Fibroblast of skin of back (primary cell): ENCODE measurements around the gene GAK. TPM values are rescaled to one million over a fixed set of nuclear protein-coding genes. Genes with fewer than 3 reads are reported as not detected.
A peak's percentile ranks its signal among the peaks of the same experiment; 100 is the strongest.
"Not testable (repeated sequence)": the region's sequence is repeated elsewhere in the genome, so short reads cannot be mapped to it uniquely, and the experiment has no call there.

Experiments
- DNase-seq: peaks from one replicate; pipeline ENCODE4 v3.0.0-alpha.2; 2013
- polyA plus RNA-seq, 2 experiments: library from polyadenylated mRNA; unstranded; fragments of 120-200 nt; gene quantifications; one replicate each; pipeline ENCODE4 v1.2.1, GENCODE V29; 2013; ENCODE audit not compliant: insufficient read length in 2 of 2

The GAK gene
- polyA plus RNA-seq (2013, experiment 1 of 2; ENCODE audit: insufficient read length), result 47.6 TPM
- 40.6 TPM for polyA plus RNA-seq (2013, experiment 2 of 2; ENCODE audit: insufficient read length)

- peak; percentile 94 for DNase-seq
Measured at GRCh38 chr4:931960-932712, at the start of gene GAK, which contains the start of gene TMEM175. Gene GAK, minus strand, starts transcription at chr4:932316. Its CDS starts 129 bp downstream, at chr4:932187. Gene TMEM175, plus strand, starts transcription at chr4:932460. Its CDS starts 15,280 bp downstream, at chr4:947740.

GRCh38 chr4:978957-979701, 47.0 kb upstream of the GAK start:
- DNase-seq, result peak; percentile 11

- not testable (repeated sequence) for DNase-seq
Measured at GRCh38 chr4:976016-976415, 43.9 kb upstream of the GAK start.

GRCh38 chr4:974668-975067, 42.6 kb upstream of the GAK start:
- no peak for DNase-seq

GRCh38 chr4:973431-974397, 41.6 kb upstream of the GAK start, which contains the start of gene DGKQ:
Gene DGKQ, minus strand, starts transcription at chr4:973569. Its CDS starts 87 bp downstream, at chr4:973482.
- peak; percentile 78 for DNase-seq

GRCh38 chr4:972651-973424, 40.7 kb upstream of the GAK start:
- DNase-seq, result peak; percentile 12

- no peak for DNase-seq
Measured at GRCh38 chr4:971666-972500, 39.8 kb upstream of the GAK start.

- DNase-seq, result no peak
Measured at GRCh38 chr4:970854-971520, 38.9 kb upstream of the GAK start.

- DNase-seq, result no peak
Measured at GRCh38 chr4:970046-970745, 38.1 kb upstream of the GAK start.

GRCh38 chr4:968621-969394, 36.7 kb upstream of the GAK start:
- no peak for DNase-seq

- DNase-seq, result no peak
Measured at GRCh38 chr4:968221-968620, 36.1 kb upstream of the GAK start.

GRCh38 chr4:967113-968104, 35.3 kb upstream of the GAK start:
- no peak for DNase-seq

- DNase-seq, result no peak
Measured at GRCh38 chr4:966266-967112, 34.4 kb upstream of the GAK start.

GRCh38 chr4:965766-966134, 33.6 kb upstream of the GAK start:
- no peak for DNase-seq

- DNase-seq, result no peak
Measured at GRCh38 chr4:965048-965765, 33.1 kb upstream of the GAK start.
